ENCODE data around the gene RPL39L.

RPL39L gene

GRCh38 chr3:187080799-187081450 is 58.4 kb downstream of the RPL39L start:
- H3K27ac ChIP-seq = no peak overlapping the region
- TF ChIP-seq CTCF (conservative IDR thresholded peaks at IDR 0.05) = no peak

GRCh38 chr3:187079090-187080022 is 59.9 kb downstream of the RPL39L start:
- TF ChIP-seq CTCF (conservative IDR thresholded peaks at IDR 0.05) = no peak
- H3K27ac ChIP-seq = no peak overlapping the region

GRCh38 chr3:187077537-187077936 is 61.8 kb downstream of the RPL39L start:
- no peak for TF ChIP-seq CTCF (conservative IDR thresholded peaks at IDR 0.05)
- no peak overlapping the region for H3K27ac ChIP-seq

GRCh38 chr3:187077085-187077484 is 62.2 kb downstream of the RPL39L start:
- H3K27ac ChIP-seq = no peak overlapping the region
- TF ChIP-seq CTCF (conservative IDR thresholded peaks at IDR 0.05) = no peak

GRCh38 chr3:187076297-187076696 is 63.0 kb downstream of the RPL39L start:
- no peak for TF ChIP-seq CTCF (conservative IDR thresholded peaks at IDR 0.05)
- H3K27ac ChIP-seq = no peak overlapping the region

GRCh38 chr3:187074846-187075245 is 64.5 kb downstream of the RPL39L start:
- no peak overlapping the region for H3K27ac ChIP-seq

More at GRCh38 chr3:187074846-187075245, 64.5 kb downstream of the RPL39L start:
- no peak for TF ChIP-seq CTCF (conservative IDR thresholded peaks at IDR 0.05)
